ENCODE data around the gene PTCD3.

PTCD3 gene

GRCh38 chr2:86105969-86106945, at the start of gene PTCD3:
Gene PTCD3, plus strand, starts transcription at chr2:86106235. Its CDS starts 13 bp downstream, at chr2:86106248.
- peak; percentile 93 for DNase-seq

GRCh38 chr2:86056590-86057331, 49.3 kb upstream of the PTCD3 start:
- DNase-seq, result no peak

GRCh38 chr2:86062043-86062442, 44.0 kb upstream of the PTCD3 start:
- no peak for DNase-seq

DNA sequence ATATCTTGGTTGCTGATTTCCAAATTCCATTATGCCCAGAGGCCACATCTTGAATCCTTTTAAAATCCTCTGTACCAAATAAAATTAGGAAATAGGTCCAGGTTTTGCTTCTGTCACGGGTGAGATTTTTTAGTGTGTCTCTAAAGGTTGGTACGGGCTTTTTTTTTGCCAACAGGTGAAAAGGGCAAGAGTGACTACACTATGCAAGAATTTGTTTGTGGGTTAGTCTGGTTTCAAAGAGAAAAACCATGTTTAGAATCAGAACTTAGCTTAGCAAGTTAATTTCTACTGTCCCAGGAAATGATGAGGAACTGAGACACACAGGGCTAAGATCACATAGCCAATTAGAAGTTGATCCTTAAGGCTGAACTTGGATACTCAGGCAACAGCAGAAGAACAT, 42.0 kb upstream of the PTCD3 start:
- no peak for DNase-seq

DNA sequence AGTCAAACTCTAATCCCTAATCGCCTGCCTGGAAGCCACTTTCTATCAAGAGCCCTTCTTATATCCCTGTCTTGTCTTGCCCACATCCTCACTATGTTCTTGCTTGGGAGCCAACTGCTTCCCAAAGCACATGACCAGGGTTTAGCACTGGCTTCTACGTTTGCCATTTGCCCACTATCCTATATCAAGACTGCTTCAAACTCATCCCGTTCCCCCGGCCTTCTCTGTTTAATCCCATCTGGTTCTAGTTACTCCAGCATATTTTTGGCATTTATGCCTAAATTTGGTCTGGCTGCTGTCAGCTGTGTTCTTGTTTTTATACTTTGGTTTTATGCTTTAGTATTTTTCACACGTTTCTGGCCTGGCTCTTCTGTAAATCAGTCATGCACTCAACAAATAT, 40.5 kb upstream of the PTCD3 start:
- no peak for DNase-seq

- DNase-seq, result no peak
Measured at GRCh38 chr2:86066007-86066578, 39.9 kb upstream of the PTCD3 start.

DNA sequence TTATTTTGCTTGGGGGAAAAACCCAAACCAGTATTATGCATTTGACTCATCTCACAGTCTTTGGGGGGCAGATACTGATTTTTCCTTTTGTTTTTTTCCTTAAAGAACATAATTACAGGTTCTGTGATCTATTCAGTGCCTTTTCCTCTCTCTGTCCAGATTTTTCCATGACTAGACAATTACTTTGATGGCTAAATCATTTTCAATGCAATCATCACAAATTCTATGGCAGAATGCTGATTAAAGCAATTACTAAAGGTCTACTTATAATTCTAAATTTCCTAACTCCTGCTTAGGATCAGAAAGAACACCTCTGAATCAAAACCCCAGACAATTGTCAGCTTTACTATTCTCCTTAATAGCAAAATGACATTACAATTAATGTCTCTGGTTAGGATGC, 39.1 kb upstream of the PTCD3 start:
- no peak for DNase-seq

GRCh38 chr2:86068136-86068588, 37.9 kb upstream of the PTCD3 start:
- DNase-seq, result peak; percentile 51

DNA sequence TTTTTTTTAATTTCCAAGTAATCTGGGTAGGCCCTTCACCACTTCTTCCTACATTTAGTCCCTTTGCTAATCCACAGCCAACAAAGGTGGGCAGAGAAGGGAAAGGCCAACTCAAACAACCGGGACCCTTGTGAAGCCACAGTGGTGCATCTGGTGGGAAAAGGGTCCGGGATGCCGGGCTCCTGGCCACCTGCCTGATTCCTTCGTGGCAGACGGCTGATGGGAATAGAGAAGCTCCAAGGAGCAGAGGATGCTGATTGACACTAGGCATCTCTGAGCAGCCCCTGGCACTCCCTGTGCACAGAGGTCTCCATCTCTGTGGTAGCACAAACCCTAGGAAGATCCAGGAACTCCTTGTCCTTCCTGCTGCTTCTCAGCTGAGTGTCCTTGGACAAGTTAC, 37.4 kb upstream of the PTCD3 start:
- no peak for DNase-seq

- DNase-seq, result no peak
Measured at GRCh38 chr2:86069091-86069685, 36.8 kb upstream of the PTCD3 start.

DNA sequence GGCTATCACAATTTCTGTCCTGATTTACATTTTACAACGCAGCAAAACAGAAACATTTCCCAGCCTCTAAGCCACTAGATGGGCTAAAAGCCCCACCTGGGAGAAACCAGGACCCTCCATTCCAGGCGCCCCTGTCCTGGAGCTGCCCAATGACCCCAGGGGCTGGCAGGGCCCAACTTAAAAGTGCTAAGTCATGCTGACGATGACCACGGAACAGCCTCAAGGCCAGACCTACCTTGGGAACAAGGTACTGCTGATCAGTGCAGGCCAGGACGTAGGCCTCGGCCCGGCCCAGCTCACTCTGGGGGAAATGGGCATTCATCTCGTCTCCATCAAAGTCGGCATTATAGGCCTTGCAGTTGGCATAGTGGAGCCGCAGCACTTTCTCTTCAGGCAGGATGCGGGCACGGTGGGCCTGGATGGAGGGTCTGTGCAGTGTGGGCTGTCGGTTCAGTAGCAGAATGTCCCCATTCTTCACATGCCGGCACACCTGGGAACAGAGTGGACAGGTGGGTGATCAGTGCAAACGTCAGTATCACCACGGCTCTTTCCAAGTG, 36.2 kb upstream of the PTCD3 start:
- DNase-seq, result no peak

GRCh38 chr2:86070868-86071267, 35.2 kb upstream of the PTCD3 start:
- DNase-seq, result no peak

DNA sequence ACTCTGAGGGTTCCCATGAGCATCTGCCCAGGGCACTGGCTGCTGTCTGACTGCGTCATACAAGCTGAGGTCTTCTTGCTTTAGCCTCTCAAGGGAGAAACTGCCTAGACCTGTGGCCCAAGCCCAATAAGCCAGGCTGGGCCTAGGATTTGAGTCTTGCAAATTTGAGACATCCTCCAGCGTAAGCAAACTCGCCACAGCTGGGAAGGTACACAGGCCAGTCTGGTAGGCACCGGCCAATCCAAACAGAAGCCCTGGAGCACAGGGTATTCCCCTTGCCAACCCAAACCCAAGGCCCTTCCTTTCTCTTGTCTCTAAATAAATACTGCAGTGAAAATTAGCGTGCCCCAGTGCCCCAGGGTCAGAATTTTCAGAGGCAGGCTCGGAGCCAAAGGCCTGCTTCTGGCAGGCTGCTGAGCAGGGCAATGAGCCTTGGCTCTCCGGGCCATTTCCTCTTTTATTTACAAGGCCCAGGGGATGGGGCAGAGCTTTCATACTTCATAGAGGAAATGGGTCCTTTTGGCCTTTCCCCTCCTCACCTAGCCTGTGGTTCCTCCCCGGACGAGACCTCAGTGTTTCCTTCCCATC, 33.7 kb upstream of the PTCD3 start:
- peak; percentile 3 for DNase-seq

DNA sequence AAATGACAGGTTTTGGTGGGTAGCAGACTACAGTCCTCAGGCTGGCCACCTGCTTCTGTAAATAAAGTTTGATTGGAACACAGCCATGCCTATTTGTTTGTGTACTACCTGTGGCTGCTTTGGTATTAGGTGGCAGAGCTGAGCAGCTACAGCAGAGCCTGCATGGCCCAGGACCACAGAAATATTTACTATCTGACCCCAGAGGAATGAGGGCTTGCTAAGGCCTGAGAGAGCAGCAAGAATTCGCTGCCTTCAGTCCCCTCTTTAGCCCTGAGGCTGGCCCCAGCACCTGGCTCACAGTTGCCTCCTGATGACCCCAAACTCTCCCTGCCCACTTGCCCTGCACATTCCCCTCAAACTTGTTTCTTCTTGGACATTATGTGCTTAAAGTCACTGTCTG, 32.8 kb upstream of the PTCD3 start:
- DNase-seq, result no peak

DNA sequence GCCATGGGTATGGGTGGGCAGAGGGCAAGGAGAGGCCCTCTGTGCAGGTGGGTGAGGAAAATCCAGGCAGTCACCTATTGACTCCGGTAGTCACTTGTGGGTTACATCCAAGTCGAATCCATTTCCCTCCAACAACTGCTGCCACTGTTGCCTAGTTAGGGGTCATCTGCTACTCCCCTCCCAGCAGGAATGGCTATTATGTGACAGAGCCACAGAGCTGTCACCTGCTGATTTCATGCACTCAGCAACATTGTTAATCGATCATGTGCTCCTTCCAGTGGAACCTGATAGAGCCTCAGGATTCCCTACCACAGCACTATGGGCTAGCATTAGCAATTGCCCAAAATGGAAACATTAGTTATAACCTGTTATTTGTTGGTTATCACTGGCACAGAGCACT, 31.8 kb upstream of the PTCD3 start:
- no peak for DNase-seq

GRCh38 chr2:86074811-86075210, 31.2 kb upstream of the PTCD3 start:
- DNase-seq, result no peak

- no peak for DNase-seq
Measured at GRCh38 chr2:86075886-86076285, 30.1 kb upstream of the PTCD3 start.

- peak; percentile 61 for DNase-seq
Measured at GRCh38 chr2:86078774-86079545, 27.1 kb upstream of the PTCD3 start.

DNA sequence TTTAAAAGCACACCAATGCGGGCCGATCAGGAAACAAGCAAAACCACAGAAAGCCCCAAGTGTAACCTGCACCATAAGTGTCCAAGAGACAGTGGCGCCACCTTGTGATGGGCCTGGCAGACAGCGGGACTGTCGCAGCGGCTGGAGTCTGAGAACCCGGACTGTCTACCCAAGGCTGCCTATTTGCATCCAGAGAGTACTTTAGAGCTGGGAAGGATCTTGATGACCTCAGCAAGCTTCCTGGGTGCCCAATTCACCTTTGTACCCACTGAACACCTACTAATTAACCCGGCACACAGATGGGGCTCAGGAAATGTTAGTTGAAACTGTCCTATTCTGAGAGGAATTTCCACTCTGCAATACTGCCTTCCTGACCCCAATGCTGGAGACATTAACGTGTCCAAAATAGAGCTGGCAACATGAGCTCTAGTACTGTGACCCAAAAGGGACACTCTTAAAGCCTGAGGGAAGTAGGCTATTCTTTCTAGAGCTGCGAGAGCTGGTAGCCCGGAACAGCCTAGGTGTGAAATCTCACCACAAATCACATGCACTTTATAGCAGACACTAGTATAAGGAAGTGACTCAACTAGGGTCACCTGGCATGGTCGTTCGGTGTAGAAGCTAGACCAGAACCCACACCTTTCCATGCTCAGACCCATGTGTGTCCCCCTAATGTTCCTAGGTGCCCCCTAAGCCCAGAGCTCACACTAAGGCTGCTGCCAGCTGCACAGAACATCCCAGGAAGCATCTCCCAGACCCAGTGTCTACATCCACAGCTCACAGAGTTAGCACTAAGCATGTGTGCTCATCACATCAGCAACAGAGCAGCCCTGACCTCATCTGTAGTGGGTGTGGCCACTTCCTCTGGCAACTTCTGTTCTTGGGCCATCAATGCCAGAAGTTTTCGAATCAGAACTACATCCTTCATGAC, 25.8 kb upstream of the PTCD3 start:
- DNase-seq, result peak; percentile 86

- DNase-seq, result no peak
Measured at GRCh38 chr2:86081724-86082123, 24.3 kb upstream of the PTCD3 start.

Measured in CD4-positive, alpha-beta T cell treated with Interleukin-12 subunit alpha and Interleukin-12 subunit beta, for 1 hour (primary cell).